HG02763 (cell line): ENCODE data around the gene PRKCE.
"Not testable (repeated sequence)": the region's sequence is repeated elsewhere in the genome, so short reads cannot be mapped to it uniquely, and the experiment has no call there.

Experiments
- ATAC-seq: cut with Tn5 transposase; IDR thresholded peaks from one replicate; pipeline ENCODE4 v1.9.1; 2021; ENCODE audit warnings: mild to moderate bottlenecking, moderate library complexity; ENCODE audit not compliant: unreplicated experiment

The PRKCE gene

GRCh38 chr2:46193855-46194254 lies 542.4 kb downstream of the PRKCE start:
- no peak for ATAC-seq

DNA sequence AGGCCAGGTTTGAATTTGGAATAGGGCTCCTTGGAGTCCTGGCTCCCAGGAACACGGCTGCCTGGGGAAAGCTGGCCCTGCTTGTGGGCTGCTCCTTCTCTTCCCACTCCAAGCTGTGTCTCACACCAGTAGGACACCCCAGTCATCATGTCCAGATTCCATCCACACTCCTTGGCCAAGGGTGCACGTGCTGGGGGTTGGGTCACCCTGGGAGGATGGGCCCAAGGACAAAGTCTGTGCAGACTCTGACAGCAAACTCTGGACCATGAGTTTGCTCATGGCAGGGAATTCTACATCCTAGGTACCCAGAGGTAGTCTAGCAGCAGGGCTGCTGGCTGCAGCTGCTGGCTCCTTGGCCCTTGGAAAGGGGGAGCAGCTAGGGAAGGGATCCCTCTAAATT lies 543.4 kb downstream of the PRKCE start:
- ATAC-seq = no peak

DNA sequence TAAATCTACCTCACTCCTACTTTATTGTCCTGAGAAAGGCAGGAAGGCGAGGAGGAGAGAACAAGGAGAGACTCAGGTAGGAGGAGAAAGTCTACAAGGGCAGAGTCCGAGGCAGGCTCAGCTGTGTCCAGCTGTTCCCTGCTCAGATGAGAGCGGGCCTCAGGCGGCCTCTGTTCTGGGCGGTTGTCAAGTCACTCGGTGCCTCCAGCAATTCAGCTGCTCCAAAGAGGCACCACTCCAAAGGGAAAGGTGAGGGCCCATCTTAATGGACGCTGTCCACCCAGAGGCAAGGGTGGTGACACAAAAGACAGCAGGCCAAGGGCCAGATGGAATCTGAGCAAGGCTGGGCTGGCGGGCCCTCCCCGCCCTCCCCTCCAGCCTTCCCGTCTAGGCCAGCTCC lies 544.3 kb downstream of the PRKCE start:
- ATAC-seq = no peak

- ATAC-seq = no peak
Observed at GRCh38 chr2:46196871-46197462, 545.5 kb downstream of the PRKCE start.

- ATAC-seq = no peak
Observed at GRCh38 chr2:46197672-46198071, 546.2 kb downstream of the PRKCE start.

DNA sequence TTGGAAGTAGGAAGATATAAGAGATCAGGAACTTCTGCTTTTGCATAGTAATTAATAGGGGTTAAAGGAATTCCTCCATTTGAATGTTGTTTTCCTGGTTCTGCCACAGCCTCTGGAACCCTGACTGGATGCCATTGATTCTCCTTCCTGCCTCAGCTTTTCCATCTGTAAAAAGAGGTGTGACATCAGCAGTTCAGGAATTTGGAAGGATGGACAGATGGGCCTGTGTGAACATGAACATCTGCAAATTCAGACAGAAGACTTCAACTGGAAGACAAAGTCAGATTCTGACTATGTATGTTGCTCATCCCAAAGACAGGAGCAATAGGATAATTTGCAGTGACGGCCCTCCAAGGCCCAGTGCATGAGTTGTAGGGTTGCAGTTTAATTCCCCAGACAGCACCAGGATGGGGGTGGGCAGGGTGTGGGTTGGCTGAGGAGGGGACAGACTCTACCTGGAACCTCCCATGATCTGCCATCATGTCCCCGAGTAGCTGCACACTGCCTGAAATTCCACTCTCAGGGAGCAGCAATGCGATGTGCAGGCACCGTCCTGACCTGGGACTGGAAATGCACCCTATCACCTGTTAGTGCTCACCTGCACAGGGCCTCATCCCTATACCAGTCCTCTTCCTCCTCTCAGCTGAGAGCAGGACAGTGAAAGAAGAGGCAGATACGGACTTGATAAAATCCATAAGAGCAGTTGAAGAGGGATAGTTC lies 546.8 kb downstream of the PRKCE start:
- no peak for ATAC-seq

DNA sequence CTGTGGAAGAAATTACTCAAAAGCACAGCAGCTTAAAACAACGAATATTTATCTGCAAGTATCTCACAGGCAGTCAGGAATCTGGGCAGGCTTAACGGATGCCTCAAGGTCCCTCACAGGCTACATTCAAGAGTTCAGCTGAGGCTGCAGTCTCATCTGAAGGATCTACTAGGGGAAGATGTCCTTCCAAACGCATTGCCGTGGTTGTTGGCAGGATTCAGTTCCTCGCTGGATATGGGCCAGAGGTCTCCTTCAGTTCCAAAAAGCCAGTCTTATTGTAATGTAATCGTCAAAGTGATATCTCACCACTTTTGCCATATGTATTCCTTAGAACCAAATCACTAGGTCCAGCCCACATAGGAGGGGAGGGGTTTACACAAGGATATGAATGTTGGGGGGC lies 547.5 kb downstream of the PRKCE start:
- ATAC-seq = no peak

GRCh38 chr2:46200100-46200690 lies 548.7 kb downstream of the PRKCE start:
- no peak for ATAC-seq

GRCh38 chr2:46200861-46201605 lies 549.6 kb downstream of the PRKCE start:
- ATAC-seq = no peak

DNA sequence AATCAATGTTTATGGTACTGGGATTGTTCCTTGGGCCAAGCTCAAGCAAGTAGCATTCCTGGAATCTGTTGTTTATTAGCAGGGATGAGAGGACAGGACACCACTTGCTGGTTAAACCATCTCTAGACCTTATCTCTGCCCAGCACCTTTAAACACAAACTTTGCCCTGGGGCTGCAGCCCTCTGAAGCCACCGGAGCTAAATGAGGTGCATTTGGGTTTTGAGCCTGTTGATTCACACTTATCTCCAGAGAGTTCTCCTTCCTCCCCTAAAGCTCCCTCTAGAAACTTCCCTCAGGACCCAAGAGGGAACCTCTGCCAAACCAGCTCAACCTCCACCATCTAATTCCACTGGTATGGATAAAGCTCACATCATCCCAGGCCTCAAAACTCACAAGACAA lies 551.0 kb downstream of the PRKCE start:
- ATAC-seq = no peak

DNA sequence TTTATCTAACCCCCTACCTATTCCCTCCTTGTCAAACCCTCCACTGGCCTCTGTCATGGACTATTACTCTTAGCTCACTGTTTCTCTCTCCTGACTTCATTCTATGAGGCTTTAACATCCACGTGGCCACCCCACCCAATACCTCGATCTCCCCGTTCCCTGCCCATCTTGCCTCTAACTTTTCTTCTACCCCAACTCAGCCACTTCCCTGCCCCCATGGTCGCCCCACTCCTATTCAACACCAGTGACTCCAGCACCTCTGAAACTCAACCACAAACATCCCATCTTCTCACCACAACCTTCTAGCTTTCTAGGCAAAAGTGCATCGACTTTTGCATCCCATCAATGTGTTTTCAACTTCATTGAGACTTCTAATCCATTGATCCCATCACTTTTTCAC lies 551.5 kb downstream of the PRKCE start:
- ATAC-seq = no peak

- not testable (repeated sequence) for ATAC-seq
Observed at GRCh38 chr2:46203636-46204035, 552.2 kb downstream of the PRKCE start.

DNA sequence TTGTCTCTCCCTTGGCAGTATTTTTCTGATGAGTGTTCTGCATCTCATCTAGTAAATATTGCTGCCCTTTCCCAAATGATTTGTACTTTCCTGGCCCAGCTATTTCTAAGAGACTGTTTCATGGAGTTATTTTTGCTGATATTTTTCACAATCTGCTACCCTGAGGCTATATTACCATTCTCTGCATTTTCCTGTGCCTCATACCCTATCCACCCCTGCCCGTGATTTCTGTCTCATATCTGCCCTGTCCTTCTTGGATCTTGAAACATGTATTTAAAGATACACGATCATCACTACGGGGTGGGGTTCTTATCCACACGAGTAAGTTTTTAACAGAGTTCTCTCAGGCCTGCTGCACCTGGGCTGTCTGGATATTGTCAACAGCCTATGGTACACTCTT lies 556.1 kb downstream of the PRKCE start:
- ATAC-seq = no peak

DNA sequence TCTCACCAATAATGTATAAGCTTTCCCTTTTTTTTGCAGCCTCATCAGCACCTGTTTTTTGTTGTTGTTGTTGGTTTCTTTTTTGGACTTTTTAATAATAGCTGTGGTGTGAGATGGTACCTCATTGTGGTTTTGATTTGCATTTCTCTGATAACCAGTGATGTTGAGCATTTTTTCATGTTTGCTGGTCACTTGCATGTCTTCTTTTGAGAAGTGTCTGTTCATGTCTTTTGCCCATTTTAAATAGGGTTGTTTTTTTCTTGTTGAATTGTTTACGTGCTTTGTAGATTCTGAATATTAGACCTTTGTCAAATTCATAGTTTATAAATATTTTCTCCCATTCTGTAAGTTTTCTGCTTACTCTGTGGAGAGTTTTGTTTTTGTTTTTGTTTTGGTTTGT lies 557.3 kb downstream of the PRKCE start:
- ATAC-seq = no peak

DNA sequence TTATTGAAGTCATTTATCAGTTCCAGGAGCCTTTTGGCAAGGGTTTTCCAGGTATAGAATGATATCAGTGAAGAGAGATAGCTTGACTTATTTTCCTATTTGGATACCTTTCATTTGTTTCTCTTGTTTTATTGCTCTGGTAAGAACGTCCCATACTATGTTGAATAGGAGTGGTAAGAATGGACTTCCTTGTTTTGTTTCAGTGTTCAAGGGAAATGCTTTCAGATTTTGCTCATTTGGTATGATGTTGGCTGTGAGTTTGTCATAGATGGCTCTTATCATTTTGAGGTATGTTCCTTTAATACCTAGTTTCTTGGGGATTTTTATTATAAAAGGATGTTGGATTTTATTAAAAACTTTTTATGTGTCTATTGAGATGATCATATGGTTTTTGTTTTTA lies 558.6 kb downstream of the PRKCE start:
- no peak for ATAC-seq

DNA sequence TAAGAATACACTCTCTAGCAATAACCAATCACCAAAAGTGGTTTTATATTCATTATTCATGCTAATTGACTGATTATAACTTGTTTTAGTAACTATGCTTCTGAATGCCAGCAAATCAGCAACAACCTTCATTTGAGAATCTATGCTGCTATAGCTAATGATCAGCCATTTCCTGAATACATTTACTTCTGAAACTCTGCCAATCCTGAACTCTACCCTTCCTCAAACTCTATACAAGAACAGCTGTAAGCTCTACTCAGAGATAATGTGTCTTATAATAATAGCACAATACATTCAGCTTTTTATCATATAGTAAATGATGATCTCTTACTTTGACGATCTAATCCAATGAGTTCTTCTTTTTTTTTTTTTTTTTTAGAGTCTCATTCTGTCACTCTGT lies 560.0 kb downstream of the PRKCE start:
- no peak for ATAC-seq

GRCh38 chr2:46213906-46214305 lies 562.4 kb downstream of the PRKCE start:
- ATAC-seq = no peak

- ATAC-seq = no peak
Observed at GRCh38 chr2:46216213-46216612, 564.7 kb downstream of the PRKCE start.

- not testable (repeated sequence) for ATAC-seq
Observed at GRCh38 chr2:46223514-46223913, 572.0 kb downstream of the PRKCE start.

- ATAC-seq = no peak
Observed at GRCh38 chr2:46225150-46225625, 573.7 kb downstream of the PRKCE start.

GRCh38 chr2:46225730-46226129 lies 574.3 kb downstream of the PRKCE start:
- no peak for ATAC-seq

DNA sequence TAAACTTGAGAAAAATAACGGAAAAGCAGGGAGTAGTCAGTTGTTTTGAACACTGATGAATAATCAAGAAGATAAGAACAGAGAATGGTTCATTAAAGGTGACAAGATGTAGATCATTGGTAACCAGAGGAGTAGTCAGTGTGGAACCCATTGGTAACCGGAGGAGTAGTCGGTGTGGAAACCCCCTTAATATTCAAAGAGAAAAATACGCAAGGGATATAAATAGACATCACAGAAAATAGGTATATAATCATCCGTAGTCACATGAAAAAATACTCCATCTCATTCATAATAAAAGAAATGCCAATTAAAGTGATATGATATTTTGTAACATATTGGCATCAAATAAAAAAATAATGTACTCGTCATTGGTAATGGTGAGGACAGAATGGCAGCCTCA lies 575.1 kb downstream of the PRKCE start:
- no peak for ATAC-seq
